Measurements from ENCODE around the gene PARN. TPM values are rescaled to one million over a fixed set of nuclear protein-coding genes. Genes with fewer than 3 reads are reported as not detected.

Gene PARN
- total and polyA plus RNA-seq, 9 of the 15 experiments (the other 6 are each of a cell fraction or from before 2014, with no cell fraction given) = 9.6 to 51.3 (median 40.4) TPM

DNA sequence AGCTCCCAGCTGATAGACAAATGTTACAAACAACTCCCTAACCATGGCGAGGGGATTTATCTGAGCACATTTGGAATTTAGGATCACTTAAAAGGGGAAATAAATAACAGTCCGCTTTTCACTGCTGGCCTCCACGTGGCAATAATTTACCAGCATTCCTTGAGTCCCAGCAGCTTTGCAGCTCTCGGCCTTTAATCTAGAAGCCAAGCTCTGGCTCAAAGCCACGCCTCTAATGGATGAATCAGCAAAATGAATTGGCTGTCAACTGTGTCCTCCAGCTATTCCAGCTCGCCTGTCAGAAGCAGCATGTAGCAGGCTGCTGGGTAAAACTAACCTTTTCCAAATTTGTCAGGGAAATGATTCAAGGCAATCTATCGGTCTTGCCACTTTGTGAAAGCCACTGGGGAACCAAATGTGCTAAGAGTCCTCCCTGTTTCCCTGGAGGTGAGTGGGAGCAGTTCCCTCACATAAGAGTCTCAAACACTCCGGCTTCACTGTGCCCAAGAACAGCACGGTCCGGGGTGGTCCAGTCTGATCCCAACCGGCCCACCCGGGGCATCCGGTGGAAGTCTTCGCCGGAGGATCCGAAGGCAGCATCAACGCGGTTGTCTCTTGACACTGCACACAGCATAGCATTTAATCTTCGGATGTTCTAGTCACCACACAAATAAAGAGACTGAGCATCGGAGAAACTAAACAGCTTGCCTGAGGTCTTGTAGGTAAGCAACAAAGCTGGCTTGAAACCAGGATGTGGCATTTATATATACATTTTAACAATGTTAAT is 143.3 kb downstream of the PARN start (continued):
- TF ChIP-seq, protein P1, sequence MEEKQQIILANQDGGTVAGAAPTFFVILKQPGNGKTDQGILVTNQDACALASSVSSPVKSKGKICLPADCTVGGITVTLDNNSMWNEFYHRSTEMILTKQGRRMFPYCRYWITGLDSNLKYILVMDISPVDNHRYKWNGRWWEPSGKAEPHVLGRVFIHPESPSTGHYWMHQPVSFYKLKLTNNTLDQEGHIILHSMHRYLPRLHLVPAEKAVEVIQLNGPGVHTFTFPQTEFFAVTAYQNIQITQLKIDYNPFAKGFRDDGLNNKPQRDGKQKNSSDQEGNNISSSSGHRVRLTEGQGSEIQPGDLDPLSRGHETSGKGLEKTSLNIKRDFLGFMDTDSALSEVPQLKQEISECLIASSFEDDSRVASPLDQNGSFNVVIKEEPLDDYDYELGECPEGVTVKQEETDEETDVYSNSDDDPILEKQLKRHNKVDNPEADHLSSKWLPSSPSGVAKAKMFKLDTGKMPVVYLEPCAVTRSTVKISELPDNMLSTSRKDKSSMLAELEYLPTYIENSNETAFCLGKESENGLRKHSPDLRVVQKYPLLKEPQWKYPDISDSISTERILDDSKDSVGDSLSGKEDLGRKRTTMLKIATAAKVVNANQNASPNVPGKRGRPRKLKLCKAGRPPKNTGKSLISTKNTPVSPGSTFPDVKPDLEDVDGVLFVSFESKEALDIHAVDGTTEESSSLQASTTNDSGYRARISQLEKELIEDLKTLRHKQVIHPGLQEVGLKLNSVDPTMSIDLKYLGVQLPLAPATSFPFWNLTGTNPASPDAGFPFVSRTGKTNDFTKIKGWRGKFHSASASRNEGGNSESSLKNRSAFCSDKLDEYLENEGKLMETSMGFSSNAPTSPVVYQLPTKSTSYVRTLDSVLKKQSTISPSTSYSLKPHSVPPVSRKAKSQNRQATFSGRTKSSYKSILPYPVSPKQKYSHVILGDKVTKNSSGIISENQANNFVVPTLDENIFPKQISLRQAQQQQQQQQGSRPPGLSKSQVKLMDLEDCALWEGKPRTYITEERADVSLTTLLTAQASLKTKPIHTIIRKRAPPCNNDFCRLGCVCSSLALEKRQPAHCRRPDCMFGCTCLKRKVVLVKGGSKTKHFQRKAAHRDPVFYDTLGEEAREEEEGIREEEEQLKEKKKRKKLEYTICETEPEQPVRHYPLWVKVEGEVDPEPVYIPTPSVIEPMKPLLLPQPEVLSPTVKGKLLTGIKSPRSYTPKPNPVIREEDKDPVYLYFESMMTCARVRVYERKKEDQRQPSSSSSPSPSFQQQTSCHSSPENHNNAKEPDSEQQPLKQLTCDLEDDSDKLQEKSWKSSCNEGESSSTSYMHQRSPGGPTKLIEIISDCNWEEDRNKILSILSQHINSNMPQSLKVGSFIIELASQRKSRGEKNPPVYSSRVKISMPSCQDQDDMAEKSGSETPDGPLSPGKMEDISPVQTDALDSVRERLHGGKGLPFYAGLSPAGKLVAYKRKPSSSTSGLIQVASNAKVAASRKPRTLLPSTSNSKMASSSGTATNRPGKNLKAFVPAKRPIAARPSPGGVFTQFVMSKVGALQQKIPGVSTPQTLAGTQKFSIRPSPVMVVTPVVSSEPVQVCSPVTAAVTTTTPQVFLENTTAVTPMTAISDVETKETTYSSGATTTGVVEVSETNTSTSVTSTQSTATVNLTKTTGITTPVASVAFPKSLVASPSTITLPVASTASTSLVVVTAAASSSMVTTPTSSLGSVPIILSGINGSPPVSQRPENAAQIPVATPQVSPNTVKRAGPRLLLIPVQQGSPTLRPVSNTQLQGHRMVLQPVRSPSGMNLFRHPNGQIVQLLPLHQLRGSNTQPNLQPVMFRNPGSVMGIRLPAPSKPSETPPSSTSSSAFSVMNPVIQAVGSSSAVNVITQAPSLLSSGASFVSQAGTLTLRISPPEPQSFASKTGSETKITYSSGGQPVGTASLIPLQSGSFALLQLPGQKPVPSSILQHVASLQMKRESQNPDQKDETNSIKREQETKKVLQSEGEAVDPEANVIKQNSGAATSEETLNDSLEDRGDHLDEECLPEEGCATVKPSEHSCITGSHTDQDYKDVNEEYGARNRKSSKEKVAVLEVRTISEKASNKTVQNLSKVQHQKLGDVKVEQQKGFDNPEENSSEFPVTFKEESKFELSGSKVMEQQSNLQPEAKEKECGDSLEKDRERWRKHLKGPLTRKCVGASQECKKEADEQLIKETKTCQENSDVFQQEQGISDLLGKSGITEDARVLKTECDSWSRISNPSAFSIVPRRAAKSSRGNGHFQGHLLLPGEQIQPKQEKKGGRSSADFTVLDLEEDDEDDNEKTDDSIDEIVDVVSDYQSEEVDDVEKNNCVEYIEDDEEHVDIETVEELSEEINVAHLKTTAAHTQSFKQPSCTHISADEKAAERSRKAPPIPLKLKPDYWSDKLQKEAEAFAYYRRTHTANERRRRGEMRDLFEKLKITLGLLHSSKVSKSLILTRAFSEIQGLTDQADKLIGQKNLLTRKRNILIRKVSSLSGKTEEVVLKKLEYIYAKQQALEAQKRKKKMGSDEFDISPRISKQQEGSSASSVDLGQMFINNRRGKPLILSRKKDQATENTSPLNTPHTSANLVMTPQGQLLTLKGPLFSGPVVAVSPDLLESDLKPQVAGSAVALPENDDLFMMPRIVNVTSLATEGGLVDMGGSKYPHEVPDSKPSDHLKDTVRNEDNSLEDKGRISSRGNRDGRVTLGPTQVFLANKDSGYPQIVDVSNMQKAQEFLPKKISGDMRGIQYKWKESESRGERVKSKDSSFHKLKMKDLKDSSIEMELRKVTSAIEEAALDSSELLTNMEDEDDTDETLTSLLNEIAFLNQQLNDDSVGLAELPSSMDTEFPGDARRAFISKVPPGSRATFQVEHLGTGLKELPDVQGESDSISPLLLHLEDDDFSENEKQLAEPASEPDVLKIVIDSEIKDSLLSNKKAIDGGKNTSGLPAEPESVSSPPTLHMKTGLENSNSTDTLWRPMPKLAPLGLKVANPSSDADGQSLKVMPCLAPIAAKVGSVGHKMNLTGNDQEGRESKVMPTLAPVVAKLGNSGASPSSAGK (IDR thresholded peaks at IDR 0.05) = peak; percentile 82
- TF ChIP-seq ZNF282 (CRISPR knock-in tag; IDR thresholded peaks at IDR 0.05) (no peak), TBP (optimal IDR thresholded peaks at IDR 0.05; ENCODE audit: low read depth, low read length) (peak; percentile 59), RCOR1 (IDR thresholded peaks at IDR 0.05; ENCODE audit: borderline replicate concordance in 1 of 2, low read depth in 2 of 2, low read length in 2 of 2) (peak in 1 of 2 experiments; percentile 23; a peak in 1 of 4 replicates), MAZ (CRISPR knock-in tag; conservative IDR thresholded peaks at IDR 0.05 in 1 of 2, IDR thresholded peaks at IDR 0.05 in 1 of 2) (no peak), CHD2 (IDR thresholded peaks at IDR 0.05; ENCODE audit: low read depth, low read length) (no peak), KDM1A (IDR thresholded peaks at IDR 0.05) (0 out of 4 replicates have a peak, but pooled peaks of 1 of the 2 experiments have one; percentile 1)
- TF ChIP-seq, protein P2, sequence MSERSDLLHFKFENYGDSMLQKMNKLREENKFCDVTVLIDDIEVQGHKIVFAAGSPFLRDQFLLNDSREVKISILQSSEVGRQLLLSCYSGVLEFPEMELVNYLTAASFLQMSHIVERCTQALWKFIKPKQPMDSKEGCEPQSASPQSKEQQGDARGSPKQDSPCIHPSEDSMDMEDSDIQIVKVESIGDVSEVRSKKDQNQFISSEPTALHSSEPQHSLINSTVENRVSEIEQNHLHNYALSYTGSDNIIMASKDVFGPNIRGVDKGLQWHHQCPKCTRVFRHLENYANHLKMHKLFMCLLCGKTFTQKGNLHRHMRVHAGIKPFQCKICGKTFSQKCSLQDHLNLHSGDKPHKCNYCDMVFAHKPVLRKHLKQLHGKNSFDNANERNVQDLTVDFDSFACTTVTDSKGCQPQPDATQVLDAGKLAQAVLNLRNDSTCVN (CRISPR knock-in tag; IDR thresholded peaks at IDR 0.05) = 0 out of 2 replicates have a peak, but pooled peaks have one; percentile 62
- TF ChIP-seq, protein P3, sequence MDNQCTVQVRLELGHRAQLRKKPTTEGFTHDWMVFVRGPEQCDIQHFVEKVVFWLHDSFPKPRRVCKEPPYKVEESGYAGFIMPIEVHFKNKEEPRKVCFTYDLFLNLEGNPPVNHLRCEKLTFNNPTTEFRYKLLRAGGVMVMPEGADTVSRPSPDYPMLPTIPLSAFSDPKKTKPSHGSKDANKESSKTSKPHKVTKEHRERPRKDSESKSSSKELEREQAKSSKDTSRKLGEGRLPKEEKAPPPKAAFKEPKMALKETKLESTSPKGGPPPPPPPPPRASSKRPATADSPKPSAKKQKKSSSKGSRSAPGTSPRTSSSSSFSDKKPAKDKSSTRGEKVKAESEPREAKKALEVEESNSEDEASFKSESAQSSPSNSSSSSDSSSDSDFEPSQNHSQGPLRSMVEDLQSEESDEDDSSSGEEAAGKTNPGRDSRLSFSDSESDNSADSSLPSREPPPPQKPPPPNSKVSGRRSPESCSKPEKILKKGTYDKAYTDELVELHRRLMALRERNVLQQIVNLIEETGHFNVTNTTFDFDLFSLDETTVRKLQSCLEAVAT (IDR thresholded peaks at IDR 0.05) = no peak
- TF ChIP-seq, protein P4, sequence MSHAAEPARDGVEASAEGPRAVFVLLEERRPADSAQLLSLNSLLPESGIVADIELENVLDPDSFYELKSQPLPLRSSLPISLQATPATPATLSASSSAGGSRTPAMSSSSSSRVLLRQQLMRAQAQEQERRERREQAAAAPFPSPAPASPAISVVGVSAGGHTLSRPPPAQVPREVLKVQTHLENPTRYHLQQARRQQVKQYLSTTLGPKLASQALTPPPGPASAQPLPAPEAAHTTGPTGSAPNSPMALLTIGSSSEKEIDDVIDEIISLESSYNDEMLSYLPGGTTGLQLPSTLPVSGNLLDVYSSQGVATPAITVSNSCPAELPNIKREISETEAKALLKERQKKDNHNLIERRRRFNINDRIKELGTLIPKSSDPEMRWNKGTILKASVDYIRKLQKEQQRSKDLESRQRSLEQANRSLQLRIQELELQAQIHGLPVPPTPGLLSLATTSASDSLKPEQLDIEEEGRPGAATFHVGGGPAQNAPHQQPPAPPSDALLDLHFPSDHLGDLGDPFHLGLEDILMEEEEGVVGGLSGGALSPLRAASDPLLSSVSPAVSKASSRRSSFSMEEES (CRISPR knock-in tag; IDR thresholded peaks at IDR 0.05) = no peak

All from K562 (cell line).